ENCODE data around the gene CYP27C1.
"Not testable (repeated sequence)": the region's sequence is repeated elsewhere in the genome, so short reads cannot be mapped to it uniquely, and the experiment has no call there.

The CYP27C1 gene

GRCh38 chr2:127172306-127172705 is 47.8 kb downstream of the CYP27C1 start:
- no peak for DNase-seq (ENCODE audit: low spot score)
- no peak for FAIRE-seq

GRCh38 chr2:127170452-127171197 is 49.5 kb downstream of the CYP27C1 start:
- DNase-seq (ENCODE audit: low spot score) = no peak
- FAIRE-seq = no peak

GRCh38 chr2:127170021-127170420 is 50.1 kb downstream of the CYP27C1 start:
- DNase-seq (ENCODE audit: low spot score) (no peak), FAIRE-seq (no peak)

- FAIRE-seq (no peak), DNase-seq (ENCODE audit: low spot score) (no peak)
Observed at GRCh38 chr2:127169066-127169660, 50.9 kb downstream of the CYP27C1 start.

GRCh38 chr2:127166231-127166860 is 53.8 kb downstream of the CYP27C1 start:
- DNase-seq (ENCODE audit: low spot score) (no peak), FAIRE-seq (no peak)

- DNase-seq (ENCODE audit: low spot score) (no peak), FAIRE-seq (no peak)
Observed at GRCh38 chr2:127165539-127165935, 54.6 kb downstream of the CYP27C1 start.

- DNase-seq (ENCODE audit: low spot score) (no peak), FAIRE-seq (no peak)
Observed at GRCh38 chr2:127164761-127165538, 55.1 kb downstream of the CYP27C1 start.

- DNase-seq (ENCODE audit: low spot score) (no peak), FAIRE-seq (no peak)
Observed at GRCh38 chr2:127163921-127164320, 56.2 kb downstream of the CYP27C1 start.

- FAIRE-seq; DNase-seq (ENCODE audit: low spot score): not testable (repeated sequence)
Observed at GRCh38 chr2:127163090-127163406, 57.1 kb downstream of the CYP27C1 start.

- no peak for FAIRE-seq
- DNase-seq (ENCODE audit: low spot score) = no peak
Observed at GRCh38 chr2:127162261-127163089, 57.6 kb downstream of the CYP27C1 start.

GRCh38 chr2:127161176-127162136 is 58.6 kb downstream of the CYP27C1 start:
- DNase-seq (ENCODE audit: low spot score) (no peak), FAIRE-seq (peak; percentile 30)

GRCh38 chr2:127160676-127161075 is 59.4 kb downstream of the CYP27C1 start:
- FAIRE-seq = no peak
- no peak for DNase-seq (ENCODE audit: low spot score)

- no peak for FAIRE-seq
- DNase-seq (ENCODE audit: low spot score) = no peak
Observed at GRCh38 chr2:127159543-127159942, 60.6 kb downstream of the CYP27C1 start.

- FAIRE-seq = no peak
- no peak for DNase-seq (ENCODE audit: low spot score)
Observed at GRCh38 chr2:127158614-127159290, 61.3 kb downstream of the CYP27C1 start.

- FAIRE-seq (no peak), DNase-seq (ENCODE audit: low spot score) (no peak)
Observed at GRCh38 chr2:127157651-127158485, 62.2 kb downstream of the CYP27C1 start.

GRCh38 chr2:127157114-127157513 is 63.0 kb downstream of the CYP27C1 start:
- FAIRE-seq = no peak
- no peak for DNase-seq (ENCODE audit: low spot score)

GRCh38 chr2:127155947-127156346 is 64.2 kb downstream of the CYP27C1 start:
- DNase-seq (ENCODE audit: low spot score) (no peak), FAIRE-seq (peak; percentile 83)

GRCh38 chr2:127155028-127155581 is 65.0 kb downstream of the CYP27C1 start:
- no peak for FAIRE-seq
- no peak for DNase-seq (ENCODE audit: low spot score)
